Liver (tissue), 9 donors: ENCODE measurements around the gene TUBGCP2. TPM values are rescaled to one million over a fixed set of nuclear protein-coding genes. Genes with fewer than 3 reads are reported as not detected.
A peak's percentile ranks its signal among the peaks of the same experiment; 100 is the strongest.
"Not testable (repeated sequence)": the region's sequence is repeated elsewhere in the genome, so short reads cannot be mapped to it uniquely, and the experiment has no call there.

Experiments used
- DNase-seq: peaks from one replicate; pipeline ENCODE4 v3.0.0-alpha.2; 2017; ENCODE audit warnings: low spot score
- H3K27ac ChIP-seq, 2 donors: one replicate each; pipeline ENCODE4 v1.7.0; 2013; ENCODE audit warnings: inconsistent platforms in 2 of 2, low read length in 2 of 2, control low read depth in 1 of 2, low read depth in 1 of 2, mild to moderate bottlenecking in 1 of 2
- H3K27me3 ChIP-seq, 4 donors: one replicate each; pipeline versions ENCODE4 v1.6.1 to v1.7.0; 2013; ENCODE audit warnings: low read length in 3 of 4, inconsistent platforms in 1 of 4, mild to moderate bottlenecking in 1 of 4, moderate library complexity in 1 of 4; ENCODE audit not compliant: control insufficient read depth in 4 of 4, insufficient read depth in 4 of 4
- H3K36me3 ChIP-seq, 4 donors: one replicate each; pipeline versions ENCODE4 v1.6.1 to v1.7.0; 2013; ENCODE audit warnings: low read length in 3 of 4, mild to moderate bottlenecking in 3 of 4, low read depth in 1 of 4, moderate library complexity in 1 of 4; ENCODE audit not compliant: control insufficient read depth in 4 of 4, insufficient read depth in 3 of 4
- H3K4me1 ChIP-seq, 4 donors: one replicate each; pipeline versions ENCODE4 v1.6.1 to v1.7.0; 2013; ENCODE audit warnings: low read length in 3 of 4, mild to moderate bottlenecking in 3 of 4, moderate library complexity in 1 of 4; ENCODE audit not compliant: control insufficient read depth in 4 of 4, insufficient read depth in 4 of 4
- H3K4me3 ChIP-seq, 3 donors: one replicate each; pipeline versions ENCODE4 v1.6.1 to v1.7.0; 2013; ENCODE audit warnings: low read length in 3 of 3, control low read depth in 1 of 3, low read depth in 1 of 3, mild to moderate bottlenecking in 1 of 3
- H3K9ac ChIP-seq, 2 donors: one replicate each; pipeline ENCODE4 v1.7.0; 2013; ENCODE audit warnings: low read length in 2 of 2, mild to moderate bottlenecking in 2 of 2, moderate library complexity in 2 of 2, control low read depth in 1 of 2, low read depth in 1 of 2
- H3K9me3 ChIP-seq, 4 donors: one replicate each; pipeline versions ENCODE4 v1.6.1 to v1.7.0; 2013; ENCODE audit warnings: low read length in 3 of 4; ENCODE audit not compliant: control insufficient read depth in 4 of 4
- EGR1 ChIP-seq, 2 donors: IDR thresholded peaks; 2 replicates each; pipeline ENCODE4 v1.6.1; 2016 to 2018; ENCODE audit warnings: antibody characterized with exemption in 2 of 2, low read depth in 2 of 2
- FOXA1 ChIP-seq: IDR thresholded peaks from 2 replicates; pipeline ENCODE4 v1.6.1; 2016; ENCODE audit warnings: antibody characterized with exemption
- FOXA2 ChIP-seq: IDR thresholded peaks from 2 replicates; pipeline ENCODE4 v1.6.1; 2016; ENCODE audit warnings: antibody characterized with exemption
- GABPA ChIP-seq, 2 donors: IDR thresholded peaks in 1 of 2; conservative IDR thresholded peaks in 1 of 2; 2 replicates each; pipeline ENCODE4 v1.6.1; 2016; ENCODE audit warnings: antibody characterized with exemption in 2 of 2, mild to moderate bottlenecking in 1 of 2, moderate library complexity in 1 of 2
- HNF4A ChIP-seq, 2 donors: conservative IDR thresholded peaks; 2 replicates each; pipeline ENCODE4 v1.6.1; 2016; ENCODE audit warnings: antibody characterized with exemption in 2 of 2, mild to moderate bottlenecking in 2 of 2
- HNF4G ChIP-seq: IDR thresholded peaks from 2 replicates; pipeline ENCODE4 v1.6.1; 2016; ENCODE audit warnings: antibody characterized with exemption
- JUND ChIP-seq, 2 donors: IDR thresholded peaks; 2 replicates each; pipeline ENCODE4 v1.6.1; 2016; ENCODE audit warnings: antibody characterized with exemption in 2 of 2
- NR2F2 ChIP-seq: IDR thresholded peaks from 2 replicates; pipeline ENCODE4 v1.6.1; 2016; ENCODE audit warnings: antibody characterized with exemption
- TAF1 ChIP-seq: conservative IDR thresholded peaks from 2 replicates; pipeline ENCODE4 v1.6.1; 2016; ENCODE audit warnings: antibody characterized with exemption, mild to moderate bottlenecking
- YY1 ChIP-seq: IDR thresholded peaks from 2 replicates; pipeline ENCODE4 v1.6.1; 2016; ENCODE audit warnings: antibody characterized with exemption, mild to moderate bottlenecking
- WGBS: extraction: QIAGEN DNeasy Blood & Tissue Kit; methylation state at CpG from one replicate; pipeline ENCODE4 v1.1.7; 2013; 5-methylcytosine and 5-hydroxymethylcytosine counted together
- polyA plus RNA-seq, 2 donors: library from polyadenylated mRNA; stranded (reverse) in 1 of 2; unstranded in 1 of 2; fragments of 200-250 nt in 1 of 2; fragments of >200 nt in 1 of 2; fragmentation: Nextera tagmentation in 1 of 2; extraction: Ambion mirVana in 1 of 2; gene quantifications; one replicate each; pipeline versions ENCODE4 v1.2.1 to v1.2.3, GENCODE V29; 2013 to 2015
- total RNA-seq, 2 donors: library from RNA; depleted of rRNA; stranded (reverse); fragments of >200 nt; gene quantifications; one replicate each; pipeline ENCODE4 v1.2.3, GENCODE V29; 2014
- TF ChIP-seq, protein P1 (sequence below): IDR thresholded peaks from 2 replicates; pipeline ENCODE4 v1.6.1; 2016; ENCODE audit warnings: antibody characterized with exemption, mild to moderate bottlenecking
- TF ChIP-seq, protein P2 (sequence below): IDR thresholded peaks from 2 replicates; pipeline ENCODE4 v1.6.1; 2016; ENCODE audit warnings: antibody characterized with exemption
- TF ChIP-seq, protein P3 (sequence below): fragments of 150-350 bp; IDR thresholded peaks from 2 replicates; pipeline ENCODE4 v1.5.1; 2017; ENCODE audit warnings: improper control_type of control experiment, low read depth, low read length; ENCODE audit not compliant: missing input control
- TF ChIP-seq, protein P4 (sequence below): IDR thresholded peaks from 2 replicates; pipeline ENCODE4 v1.6.1; 2016; ENCODE audit warnings: antibody characterized with exemption
- donor health status: healthy.
- donor health status: healthy.
- donor health status: healthy.
- donor health status: healthy.
- donor health status: healthy.

Gene TUBGCP2
- total and polyA plus RNA-seq, 4 donors, result 18.8 to 32.4 (median 27.6) TPM

DNA sequence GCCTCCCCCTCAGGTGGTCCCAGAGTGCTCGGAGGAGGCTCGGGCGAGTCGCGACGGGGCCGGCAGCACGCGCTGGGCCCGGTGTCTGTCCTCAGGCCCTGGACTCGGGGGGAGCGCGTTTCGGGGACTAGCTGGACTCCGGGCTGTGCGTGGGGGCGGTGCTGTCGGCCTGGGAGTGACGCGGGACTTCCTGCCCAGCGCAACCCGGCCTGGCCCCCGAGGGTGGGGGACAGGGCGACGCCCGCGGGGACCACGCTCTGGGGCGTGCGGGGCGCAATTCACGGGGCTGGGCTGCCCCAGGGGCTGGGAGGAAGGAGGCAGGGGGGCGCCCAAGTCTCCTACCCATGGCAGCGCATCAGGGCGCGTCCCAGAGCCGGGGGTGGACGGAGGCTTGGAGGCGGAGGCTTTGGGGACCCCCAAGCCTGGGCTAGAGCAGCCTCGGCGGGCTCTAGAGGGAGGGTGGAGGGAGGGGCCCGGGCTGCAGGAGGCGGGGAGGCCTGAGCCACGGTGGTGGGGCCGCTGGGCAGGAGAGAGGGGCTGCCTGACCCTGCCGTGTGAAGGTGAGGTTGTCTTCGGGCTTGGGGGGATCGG, 73.3 kb downstream of the TUBGCP2 start:
- DNase-seq, result no peak
- 5% methylated on average over 48 of the region's 48 CpGs for WGBS
- Histone ChIP-seq H3K4me3 (peak overlapping the region in 1 of 3 donors; percentile 16), H3K4me1 (peaks cover 4 to 21% (median 12%) of the 10 kb centered on the region in 4 donors), H3K27ac (no peak overlapping the region), H3K9ac (no peak overlapping the region), H3K9me3 (no peaks in the 10 kb centered on the region), H3K36me3 (no peaks in the 10 kb centered on the region), H3K27me3 (peaks cover 0 to 39% (median 0%) of the 10 kb centered on the region in 4 donors)
- TF ChIP-seq HNF4A (conservative IDR thresholded peaks at IDR 0.05) (no peak), EGR1 (IDR thresholded peaks at IDR 0.05; ENCODE audit: low read depth in 2 of 2) (no peak), YY1 (no peak)
- TF ChIP-seq, protein P1, sequence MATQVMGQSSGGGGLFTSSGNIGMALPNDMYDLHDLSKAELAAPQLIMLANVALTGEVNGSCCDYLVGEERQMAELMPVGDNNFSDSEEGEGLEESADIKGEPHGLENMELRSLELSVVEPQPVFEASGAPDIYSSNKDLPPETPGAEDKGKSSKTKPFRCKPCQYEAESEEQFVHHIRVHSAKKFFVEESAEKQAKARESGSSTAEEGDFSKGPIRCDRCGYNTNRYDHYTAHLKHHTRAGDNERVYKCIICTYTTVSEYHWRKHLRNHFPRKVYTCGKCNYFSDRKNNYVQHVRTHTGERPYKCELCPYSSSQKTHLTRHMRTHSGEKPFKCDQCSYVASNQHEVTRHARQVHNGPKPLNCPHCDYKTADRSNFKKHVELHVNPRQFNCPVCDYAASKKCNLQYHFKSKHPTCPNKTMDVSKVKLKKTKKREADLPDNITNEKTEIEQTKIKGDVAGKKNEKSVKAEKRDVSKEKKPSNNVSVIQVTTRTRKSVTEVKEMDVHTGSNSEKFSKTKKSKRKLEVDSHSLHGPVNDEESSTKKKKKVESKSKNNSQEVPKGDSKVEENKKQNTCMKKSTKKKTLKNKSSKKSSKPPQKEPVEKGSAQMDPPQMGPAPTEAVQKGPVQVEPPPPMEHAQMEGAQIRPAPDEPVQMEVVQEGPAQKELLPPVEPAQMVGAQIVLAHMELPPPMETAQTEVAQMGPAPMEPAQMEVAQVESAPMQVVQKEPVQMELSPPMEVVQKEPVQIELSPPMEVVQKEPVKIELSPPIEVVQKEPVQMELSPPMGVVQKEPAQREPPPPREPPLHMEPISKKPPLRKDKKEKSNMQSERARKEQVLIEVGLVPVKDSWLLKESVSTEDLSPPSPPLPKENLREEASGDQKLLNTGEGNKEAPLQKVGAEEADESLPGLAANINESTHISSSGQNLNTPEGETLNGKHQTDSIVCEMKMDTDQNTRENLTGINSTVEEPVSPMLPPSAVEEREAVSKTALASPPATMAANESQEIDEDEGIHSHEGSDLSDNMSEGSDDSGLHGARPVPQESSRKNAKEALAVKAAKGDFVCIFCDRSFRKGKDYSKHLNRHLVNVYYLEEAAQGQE, result no peak
- TF ChIP-seq, protein P2, sequence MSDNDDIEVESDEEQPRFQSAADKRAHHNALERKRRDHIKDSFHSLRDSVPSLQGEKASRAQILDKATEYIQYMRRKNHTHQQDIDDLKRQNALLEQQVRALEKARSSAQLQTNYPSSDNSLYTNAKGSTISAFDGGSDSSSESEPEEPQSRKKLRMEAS, result no peak
- TF ChIP-seq, protein P3, sequence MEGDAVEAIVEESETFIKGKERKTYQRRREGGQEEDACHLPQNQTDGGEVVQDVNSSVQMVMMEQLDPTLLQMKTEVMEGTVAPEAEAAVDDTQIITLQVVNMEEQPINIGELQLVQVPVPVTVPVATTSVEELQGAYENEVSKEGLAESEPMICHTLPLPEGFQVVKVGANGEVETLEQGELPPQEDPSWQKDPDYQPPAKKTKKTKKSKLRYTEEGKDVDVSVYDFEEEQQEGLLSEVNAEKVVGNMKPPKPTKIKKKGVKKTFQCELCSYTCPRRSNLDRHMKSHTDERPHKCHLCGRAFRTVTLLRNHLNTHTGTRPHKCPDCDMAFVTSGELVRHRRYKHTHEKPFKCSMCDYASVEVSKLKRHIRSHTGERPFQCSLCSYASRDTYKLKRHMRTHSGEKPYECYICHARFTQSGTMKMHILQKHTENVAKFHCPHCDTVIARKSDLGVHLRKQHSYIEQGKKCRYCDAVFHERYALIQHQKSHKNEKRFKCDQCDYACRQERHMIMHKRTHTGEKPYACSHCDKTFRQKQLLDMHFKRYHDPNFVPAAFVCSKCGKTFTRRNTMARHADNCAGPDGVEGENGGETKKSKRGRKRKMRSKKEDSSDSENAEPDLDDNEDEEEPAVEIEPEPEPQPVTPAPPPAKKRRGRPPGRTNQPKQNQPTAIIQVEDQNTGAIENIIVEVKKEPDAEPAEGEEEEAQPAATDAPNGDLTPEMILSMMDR, result no peak

DNA sequence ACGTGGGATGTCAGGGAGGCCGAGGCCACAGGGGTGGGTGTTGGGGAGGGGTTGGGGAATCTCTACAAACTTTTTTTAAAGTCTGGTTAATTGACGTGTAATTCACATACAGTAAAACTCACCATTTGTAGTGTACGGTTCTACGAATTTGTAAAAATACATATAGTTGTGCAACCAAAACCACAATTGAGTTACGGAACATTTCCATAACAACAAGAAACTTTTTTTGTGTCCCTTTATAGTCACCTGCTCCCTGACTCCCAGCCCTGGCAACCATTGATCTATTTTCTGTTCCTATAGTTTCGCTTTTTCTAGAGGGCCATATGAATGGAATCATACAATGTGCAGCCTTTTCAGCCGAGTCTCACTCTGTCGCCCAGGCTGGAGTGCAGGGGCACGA, 73.9 kb downstream of the TUBGCP2 start:
- Histone ChIP-seq H3K4me1 (peaks cover 4 to 22% (median 12%) of the 10 kb centered on the region in 4 donors), H3K27me3 (peaks cover 0 to 41% (median 0%) of the 10 kb centered on the region in 4 donors)
- H3K4me3 ChIP-seq, H3K9ac ChIP-seq, H3K27ac ChIP-seq, H3K9me3 ChIP-seq, H3K36me3 ChIP-seq, DNase-seq: not testable (repeated sequence)
- 50% methylated on average over 8 of the region's 10 CpGs for WGBS

DNA sequence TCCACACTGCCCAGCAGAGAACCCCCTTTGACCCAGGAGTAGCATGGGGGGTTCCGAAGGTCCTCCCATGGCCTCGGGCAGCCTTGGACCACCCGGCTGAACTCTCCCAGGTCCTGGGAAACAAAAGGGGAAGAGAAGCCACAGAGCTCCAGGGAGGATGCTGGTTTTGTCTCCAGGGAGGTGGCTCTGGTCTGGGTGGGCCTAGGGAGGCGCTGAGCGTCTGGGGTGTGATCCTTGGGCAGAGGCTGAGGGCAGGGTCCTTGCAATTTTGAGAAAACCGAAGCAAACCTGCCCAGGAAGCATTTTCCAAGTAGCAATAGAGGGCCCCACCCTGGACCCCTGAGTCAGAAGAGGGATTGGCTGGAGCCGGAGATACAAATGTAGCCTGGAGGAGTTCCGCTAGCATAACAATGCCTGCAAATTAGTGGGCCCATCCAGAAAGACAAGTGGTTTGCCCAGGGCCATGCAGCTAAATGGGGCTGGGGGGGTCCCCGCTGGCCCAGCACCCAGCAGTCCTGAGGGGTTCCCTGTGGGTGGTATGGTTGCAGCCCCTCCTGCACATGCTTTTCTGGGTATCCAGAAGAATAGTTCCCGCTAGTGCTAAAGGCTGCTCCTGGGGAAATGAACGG, 76.6 kb downstream of the TUBGCP2 start:
- Histone ChIP-seq H3K9ac (no peak overlapping the region), H3K4me3 (no peak overlapping the region), H3K9me3 (no peaks in the 10 kb centered on the region), H3K4me1 (peaks cover 4 to 15% (median 9%) of the 10 kb centered on the region in 4 donors), H3K27ac (no peak overlapping the region), H3K36me3 (no peaks in the 10 kb centered on the region), H3K27me3 (peaks cover 3 to 31% (median 5%) of the 10 kb centered on the region in 4 donors)
- no peak for DNase-seq
- 40% methylated on average over 11 of the region's 11 CpGs for WGBS
- TF ChIP-seq NR2F2 (no peak), FOXA2 (no peak), TAF1 (no peak), HNF4A (conservative IDR thresholded peaks at IDR 0.05) (no peak), EGR1 (IDR thresholded peaks at IDR 0.05; ENCODE audit: low read depth in 2 of 2) (no peak), GABPA (IDR thresholded peaks at IDR 0.05 in 1 of 2, conservative IDR thresholded peaks at IDR 0.05 in 1 of 2) (no peak), FOXA1 (no peak), HNF4G (no peak), JUND (IDR thresholded peaks at IDR 0.05) (no peak)
- TF ChIP-seq, protein P4, sequence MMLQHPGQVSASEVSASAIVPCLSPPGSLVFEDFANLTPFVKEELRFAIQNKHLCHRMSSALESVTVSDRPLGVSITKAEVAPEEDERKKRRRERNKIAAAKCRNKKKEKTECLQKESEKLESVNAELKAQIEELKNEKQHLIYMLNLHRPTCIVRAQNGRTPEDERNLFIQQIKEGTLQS, result no peak
- TF ChIP-seq, protein P1, result no peak
- TF ChIP-seq, protein P2, result no peak
